Occipital lobe (tissue), 3 donors: ENCODE results near the gene CATSPER2. TPM values are rescaled to one million over a fixed set of nuclear protein-coding genes. Genes with fewer than 3 reads are reported as not detected.
"Not testable (repeated sequence)": the region's sequence is repeated elsewhere in the genome, so short reads cannot be mapped to it uniquely, and the experiment has no call there.

ENCODE experiments used
- DNase-seq: peaks from one replicate; lab custom pipeline; 2025; lab: John Stamatoyannopoulos, UW
- small RNA-seq: library from RNA; depleted of rRNA; stranded (forward); fragments of <200 nt; gene quantifications from one replicate; pipeline ENCODE3, GENCODE V24; 2014
- total RNA-seq: library from RNA; depleted of rRNA; stranded (reverse); fragments of >200 nt; gene quantifications from one replicate; pipeline ENCODE4 v1.2.3, GENCODE V29; 2014

The CATSPER2 gene
- total RNA-seq, 1 donor from 2014 or later, result 4.2 TPM

DNA sequence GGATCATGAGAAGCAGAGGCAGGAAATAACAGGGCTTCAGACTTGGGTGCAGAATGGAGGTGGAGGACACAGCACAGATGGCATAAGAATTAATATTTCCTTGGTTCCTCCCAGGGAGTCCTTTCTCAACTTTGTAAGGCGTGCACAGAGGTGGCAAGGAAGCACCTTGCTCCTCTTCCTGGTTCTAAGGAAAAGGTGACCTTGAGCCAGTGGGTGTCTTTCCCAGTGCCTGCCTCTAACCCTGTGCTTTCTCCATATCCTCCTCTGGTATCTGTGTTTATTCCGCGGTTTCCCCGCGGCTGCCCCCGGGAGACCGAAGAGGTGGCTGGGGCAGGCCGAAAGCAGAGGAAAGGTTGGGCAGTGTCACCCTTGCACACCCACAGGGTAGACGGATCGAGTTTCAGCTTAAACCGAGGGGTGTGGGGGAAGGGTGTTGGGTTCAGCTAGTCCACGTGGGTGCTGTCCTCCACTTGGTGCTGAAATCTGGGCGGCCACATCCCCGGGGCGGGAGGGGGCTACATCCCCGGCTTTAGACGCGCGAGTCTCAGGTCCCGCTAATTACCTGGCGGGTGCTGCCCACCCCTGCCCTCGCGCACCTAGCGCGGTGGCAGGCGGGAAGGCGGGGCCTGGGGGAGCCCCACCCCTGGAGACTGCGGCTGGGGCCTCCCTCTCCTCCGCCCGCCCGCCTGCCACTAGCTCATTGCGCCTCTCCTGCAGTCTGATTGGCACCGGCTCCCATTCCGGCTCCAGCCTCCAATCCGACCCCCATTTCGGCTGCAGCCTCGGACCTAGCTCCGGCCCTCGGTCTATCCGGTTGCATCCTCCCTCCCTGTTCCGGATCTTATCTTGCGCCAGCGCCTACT is 55.1 kb downstream of the CATSPER2 start, which contains the start of gene CKMT1B:
Gene CKMT1B, plus strand, starts transcription at position 700 of the 863 bp plus-strand sequence. CDS start 192 bp downstream, outside the sequence.
- DNase-seq, result not testable (repeated sequence)

DNA sequence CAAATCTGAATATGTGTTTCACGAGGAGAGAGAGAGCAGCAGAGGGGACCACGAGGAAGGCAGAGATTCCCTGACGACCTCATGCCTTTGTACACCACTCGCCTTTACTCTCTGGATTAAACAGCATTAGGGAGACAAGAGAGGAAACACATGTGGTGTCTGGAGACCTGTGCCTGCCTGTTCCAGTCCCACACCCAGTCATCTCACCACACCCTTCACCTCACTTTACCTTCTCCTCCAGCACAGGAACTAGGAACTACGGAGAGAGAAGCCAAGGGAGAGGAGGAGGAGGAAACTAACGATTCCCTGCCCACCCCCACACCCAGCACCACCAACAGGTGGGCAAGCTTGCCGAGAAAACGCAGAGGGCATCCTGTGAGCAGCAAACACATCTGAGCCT is 55.8 kb downstream of the CATSPER2 start:
- not testable (repeated sequence) for DNase-seq

DNA sequence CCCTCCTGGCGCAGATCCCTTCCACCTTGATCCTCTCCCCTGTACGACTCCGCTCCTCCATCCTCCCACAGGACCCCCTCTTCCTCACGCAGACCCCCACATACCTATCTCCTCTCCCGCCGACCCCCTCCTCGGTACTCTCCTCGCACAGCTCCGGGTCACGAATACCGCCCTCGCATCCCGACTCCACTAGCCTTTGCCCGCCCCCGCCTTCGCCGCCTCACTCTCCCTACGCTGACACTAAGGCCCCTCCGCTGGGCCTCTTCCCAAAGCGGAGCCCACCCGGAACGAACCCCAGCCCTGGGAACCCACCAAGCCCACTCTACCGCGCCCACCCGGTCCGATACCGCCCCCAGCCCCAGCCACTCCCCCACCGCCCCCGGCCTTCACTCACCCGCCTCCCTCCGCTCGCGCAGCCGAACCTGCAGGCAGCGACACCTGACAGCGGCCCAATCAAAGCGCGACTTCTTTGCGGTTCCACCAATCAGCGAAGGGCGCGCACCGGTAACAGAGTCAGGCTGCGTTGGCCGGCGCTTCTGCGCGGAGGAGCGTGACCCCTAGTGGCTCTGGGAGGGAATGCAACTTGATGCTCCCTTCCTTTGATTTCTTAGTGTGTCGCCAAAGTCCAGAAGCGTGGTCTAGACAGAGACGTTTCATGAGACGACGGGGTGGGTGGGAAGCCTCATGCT is 58.7 kb downstream of the CATSPER2 start, which contains the start of gene PPIP5K1:
Gene PPIP5K1, minus strand, starts transcription at position 431 of the 689 bp plus-strand sequence. CDS start 5,704 bp downstream, outside the sequence.
- not testable (repeated sequence) for DNase-seq

Small RNAs within 50 kb of the gene (small RNA-seq; reads per million reads assigned to genes)
- gene PDIA3P2 (not detected), gene RNU6-554P (not detected), gene RNU6-610P (not detected)

Other genes with a start within 250 kb of the CATSPER2 start
- 142 TPM for gene TP53BP1, start 155.7 kb downstream of the CATSPER2 start, total RNA-seq
- 35.7 TPM for gene MAP1A, start 131.2 kb downstream of the CATSPER2 start, total RNA-seq
- gene PPIP5K1, start 58.6 kb downstream of the CATSPER2 start, total RNA-seq, result 21.8 TPM
- gene CKMT1B, start 54.8 kb downstream of the CATSPER2 start, total RNA-seq, result 6.7 TPM
- gene STRC, start 30.0 kb downstream of the CATSPER2 start, total RNA-seq, result 0.47 TPM
- 5.6 TPM for gene CKMT1A, start 45.0 kb upstream of the CATSPER2 start, total RNA-seq
- 34.3 TPM for gene PDIA3, start 97.6 kb upstream of the CATSPER2 start, total RNA-seq
- 3.0 TPM for gene ELL3, start 128.1 kb upstream of the CATSPER2 start, total RNA-seq
- gene SERF2, start 143.5 kb upstream of the CATSPER2 start, total RNA-seq, result 37.1 TPM
- not detected for gene SERINC4, start 151.4 kb upstream of the CATSPER2 start, total RNA-seq
- 7.0 TPM for gene HYPK, start 151.8 kb upstream of the CATSPER2 start, total RNA-seq
- gene MFAP1, start 175.8 kb upstream of the CATSPER2 start, total RNA-seq, result 24.0 TPM
- 20.3 TPM for gene WDR76, start 178.2 kb upstream of the CATSPER2 start, total RNA-seq